ENCODE data around the gene AKT1S1. TPM values are rescaled to one million over a fixed set of nuclear protein-coding genes. Genes with fewer than 3 reads are reported as not detected.

The AKT1S1 gene
- total and polyA plus RNA-seq, 11 donors, result 25.3 to 55.1 (median 35.0) TPM

GRCh38 chr19:49894879-49895565 lies 17.9 kb upstream of the AKT1S1 start:
- Histone ChIP-seq H3K27me3 (peaks cover 0 to 11% (median 0%) of the 10 kb centered on the region in 9 donors), H3K27ac (no peak overlapping the region), H3K4me3 (peak overlapping the region in 1 of 12 donors; percentile 35), H3K36me3 (no peaks in the 10 kb centered on the region), H3K4me1 (peaks cover under 1 to 29% (median 9%) of the 10 kb centered on the region in 12 donors), H3K9me3 (no peaks in the 10 kb centered on the region)
- DNase-seq (peak in 1 of 5 donors; percentile 54), ATAC-seq (no peak)
- WGBS, 4 donors, result 83 to 89% (median 87%) methylated on average over 17 of the region's 17 CpGs
- intact Hi-C loops (cut with DNase I), result no loop called here
- no peak for TF ChIP-seq POLR2A (IDR thresholded peaks at IDR 0.05)
- TF ChIP-seq CTCF (IDR thresholded peaks at IDR 0.05), result no peak

GRCh38 chr19:49894011-49894664 lies 17.0 kb upstream of the AKT1S1 start:
- 95 to 96% (median 95%) methylated on average over 17 to 18 of the region's 18 CpGs for WGBS, 4 donors
- peaks cover 4 to 35% (median 16%) of the 10 kb centered on the region in 12 donors for H3K4me1 ChIP-seq
- H3K27me3 ChIP-seq, result peaks cover 0 to 11% (median 0%) of the 10 kb centered on the region in 9 donors
- no peak overlapping the region for H3K4me3 ChIP-seq
- ATAC-seq (no peak), DNase-seq (peak in 1 of 5 donors; percentile 38)
- intact Hi-C loops (cut with DNase I), result no loop called here
- no peak for TF ChIP-seq POLR2A (IDR thresholded peaks at IDR 0.05)
- TF ChIP-seq CTCF (IDR thresholded peaks at IDR 0.05), result no peak
- peaks cover 0 to under 1% (median 0%) of the 10 kb centered on the region in 9 donors for H3K36me3 ChIP-seq
- no peaks in the 10 kb centered on the region for H3K9me3 ChIP-seq
- no peak overlapping the region for H3K27ac ChIP-seq

- 89 to 94% (median 93%) methylated on average over 1 of the region's 1 CpG for WGBS, 4 donors
- Histone ChIP-seq H3K9me3 (no peaks in the 10 kb centered on the region), H3K27me3 (peaks cover 0 to 11% (median 0%) of the 10 kb centered on the region in 9 donors), H3K4me1 (peaks cover 3 to 27% (median 14%) of the 10 kb centered on the region in 12 donors), H3K27ac (no peak overlapping the region), H3K36me3 (peaks cover 0 to 11% (median 0%) of the 10 kb centered on the region in 9 donors), H3K4me3 (no peak overlapping the region)
- intact Hi-C loops (cut with DNase I), result no loop called here
- TF ChIP-seq CTCF (IDR thresholded peaks at IDR 0.05), result no peak
- TF ChIP-seq POLR2A (IDR thresholded peaks at IDR 0.05), result no peak
- DNase-seq, result no peak
- no peak for ATAC-seq
Observed at GRCh38 chr19:49892716-49893115, 15.6 kb upstream of the AKT1S1 start.

GRCh38 chr19:49891393-49891792 lies 14.2 kb upstream of the AKT1S1 start:
- WGBS, 4 donors, result 83 to 89% (median 86%) methylated on average over 17 of the region's 17 CpGs
- H3K4me3 ChIP-seq, result no peak overlapping the region
- no peak for ATAC-seq
- peaks cover 0 to 11% (median 0%) of the 10 kb centered on the region in 9 donors for H3K27me3 ChIP-seq
- H3K9me3 ChIP-seq, result no peaks in the 10 kb centered on the region
- TF ChIP-seq POLR2A (IDR thresholded peaks at IDR 0.05), result no peak
- no peak for TF ChIP-seq CTCF (IDR thresholded peaks at IDR 0.05)
- DNase-seq, result peak in 1 of 5 donors; percentile 60
- peaks cover 0 to 25% (median 12%) of the 10 kb centered on the region in 12 donors for H3K4me1 ChIP-seq
- intact Hi-C loops (cut with DNase I), result no loop called here
- no peak overlapping the region for H3K27ac ChIP-seq
- peaks cover 0 to 20% (median 3%) of the 10 kb centered on the region in 9 donors for H3K36me3 ChIP-seq

Data from heart left ventricle (tissue), 16 donors.